GM23338 (cell line): ENCODE results near the gene PYY. TPM values are rescaled to one million over a fixed set of nuclear protein-coding genes. Genes with fewer than 3 reads are reported as not detected.
A peak's percentile ranks its signal among the peaks of the same experiment; 100 is the strongest.

ENCODE experiments used
- ATAC-seq: fragments of 200-7000 bp; cut with Tn5 transposase; 3 replicates; pipeline ENCODE4 v1.9.1; 2020
- DNase-seq: peaks from one replicate; pipeline ENCODE4 v3.0.0-alpha.2; 2015; ENCODE audit warnings: low spot score
- H2AFZ ChIP-seq: fragments of 200-600 bp; sonication (generic); 2 replicates; pipeline ENCODE4 v1.8.0; 2016; ENCODE audit warnings: antibody characterized with exemption, mild to moderate bottlenecking, moderate library complexity
- H3F3A ChIP-seq: fragments of 200-600 bp; sonication (generic); replicated peaks from 2 replicates; pipeline ENCODE4 v1.8.0; 2017; ENCODE audit warnings: antibody characterized with exemption, mixed run types, low read depth
- H3K27ac ChIP-seq: fragments of 200-600 bp; sonication (generic); 2 replicates; pipeline ENCODE4 v1.6.1; 2016; ENCODE audit warnings: low read depth
- H3K27me3 ChIP-seq: fragments of 200-600 bp; sonication (generic); 2 replicates; pipeline ENCODE4 v1.8.0; 2016; ENCODE audit warnings: mild to moderate bottlenecking, mixed run types, moderate library complexity; ENCODE audit not compliant: insufficient read depth
- H3K36me3 ChIP-seq: fragments of 200-600 bp; sonication (generic); 2 replicates; pipeline ENCODE4 v1.8.0; 2016; ENCODE audit warnings: mild to moderate bottlenecking; ENCODE audit not compliant: insufficient read depth
- H3K4me1 ChIP-seq: fragments of 200-600 bp; sonication (generic); 2 replicates; pipeline ENCODE4 v1.8.0; 2016; ENCODE audit warnings: mild to moderate bottlenecking, moderate library complexity; ENCODE audit not compliant: insufficient read depth
- H3K4me2 ChIP-seq: fragments of 200-600 bp; sonication (generic); 2 replicates; pipeline ENCODE4 v1.7.1; 2017; ENCODE audit warnings: mixed run types
- H3K4me3 ChIP-seq: fragments of 200-600 bp; sonication (generic); 2 replicates; pipeline ENCODE4 v1.6.1; 2016; ENCODE audit warnings: mixed run types
- H3K79me2 ChIP-seq: fragments of 200-600 bp; sonication (generic); replicated peaks from 2 replicates; pipeline ENCODE4 v1.8.0; 2017; ENCODE audit warnings: mild to moderate bottlenecking; ENCODE audit not compliant: insufficient read depth
- H3K9me2 ChIP-seq: fragments of 200-600 bp; sonication (generic); 2 replicates; pipeline ENCODE4 v1.8.0; 2017; ENCODE audit not compliant: insufficient read depth
- H4K20me1 ChIP-seq: fragments of 200-600 bp; sonication (generic); replicated peaks from 2 replicates; pipeline ENCODE4 v1.8.0; 2017; ENCODE audit warnings: mild to moderate bottlenecking; ENCODE audit not compliant: insufficient read depth
- H3K27ac Mint-ChIP-seq: 2 replicates; pipeline ENCODE4 v1.8.0; 2020; ENCODE audit warnings: inconsistent platforms, mild to moderate bottlenecking, moderate library complexity, mixed read lengths
- H3K27me3 Mint-ChIP-seq: 3 replicates; pipeline ENCODE4 v1.8.0; 2022; ENCODE audit warnings: low read depth, mild to moderate bottlenecking, moderate library complexity, mixed read lengths, inconsistent platforms; ENCODE audit not compliant: insufficient read depth, poor library complexity
- H3K36me3 Mint-ChIP-seq: 3 replicates; pipeline ENCODE4 v1.8.0; 2021; ENCODE audit warnings: low read depth, mild to moderate bottlenecking, inconsistent platforms, moderate library complexity, mixed read lengths
- H3K4me1 Mint-ChIP-seq: 3 replicates; pipeline ENCODE4 v1.8.0; 2020; ENCODE audit warnings: mild to moderate bottlenecking, inconsistent platforms, mixed read lengths
- H3K4me3 Mint-ChIP-seq: 3 replicates; pipeline ENCODE4 v1.8.0; 2021; ENCODE audit warnings: moderate library complexity, mild to moderate bottlenecking, inconsistent platforms, mixed read lengths
- H3K9me3 Mint-ChIP-seq: 3 replicates; pipeline ENCODE4 v1.8.0; 2020; ENCODE audit warnings: moderate library complexity, mild to moderate bottlenecking, inconsistent platforms, mixed read lengths
- CREB1 ChIP-seq: fragments of 250-450 bp; sonication (Bioruptor Pico); IDR thresholded peaks from 2 replicates; pipeline ENCODE4 v1.5.0; 2020; ENCODE audit warnings: low read depth, mild to moderate bottlenecking, moderate library complexity
- CTCF ChIP-seq, 2 experiments: fragments of 200-600 bp in 1 of 2; sonication (generic) in 1 of 2; conservative IDR thresholded peaks; 2 replicates each; pipeline versions ENCODE4 v1.5.1 to v1.6.1; 2016 to 2017; ENCODE audit warnings: antibody characterized with exemption in 2 of 2, low read depth in 2 of 2, mild to moderate bottlenecking in 2 of 2, moderate library complexity in 1 of 2
- ETS1 ChIP-seq: IDR thresholded peaks from 2 replicates; pipeline ENCODE4 v1.6.1; 2016; ENCODE audit warnings: antibody characterized with exemption
- EZH2 ChIP-seq: fragments of 200-600 bp; sonication (generic); IDR thresholded peaks from one replicate; pipeline ENCODE4 v1.8.0; 2017; ENCODE audit warnings: antibody characterized with exemption, mild to moderate bottlenecking, low read depth; ENCODE audit not compliant: unreplicated experiment
- EZH2phosphoT487 ChIP-seq: fragments of 200-600 bp; sonication (generic); IDR thresholded peaks from one replicate; pipeline ENCODE4 v1.8.1; 2018; ENCODE audit warnings: antibody characterized with exemption; ENCODE audit not compliant: unreplicated experiment
- JUNB ChIP-seq: IDR thresholded peaks from one replicate; pipeline ENCODE4 v1.6.1; 2016; ENCODE audit warnings: antibody characterized with exemption; ENCODE audit not compliant: unreplicated experiment
- NANOG ChIP-seq: IDR thresholded peaks from 2 replicates; pipeline ENCODE4 v1.6.1; 2016; ENCODE audit warnings: antibody characterized with exemption, borderline replicate concordance
- POLR2AphosphoS5 ChIP-seq: IDR thresholded peaks from 2 replicates; pipeline ENCODE4 v1.6.1; 2016; ENCODE audit warnings: antibody characterized with exemption, low read depth
- REST ChIP-seq: IDR thresholded peaks from one replicate; pipeline ENCODE4 v1.6.1; 2018; ENCODE audit warnings: antibody characterized with exemption; ENCODE audit not compliant: unreplicated experiment
- ZNF114 ChIP-seq: fragments of 250-450 bp; sonication (Bioruptor Pico); IDR thresholded peaks from 2 replicates; pipeline ENCODE4 v1.5.0; 2020; ENCODE audit warnings: mild to moderate bottlenecking, moderate library complexity
- ZNF331 ChIP-seq: fragments of 250-450 bp; sonication (Bioruptor Pico); IDR thresholded peaks from 2 replicates; pipeline ENCODE4 v1.5.0; 2020; ENCODE audit warnings: low read depth, mild to moderate bottlenecking, moderate library complexity
- ZNF462 ChIP-seq: fragments of 250-450 bp; sonication (Bioruptor Pico); IDR thresholded peaks from 2 replicates; pipeline ENCODE4 v1.5.0; 2020; ENCODE audit warnings: mild to moderate bottlenecking, moderate library complexity
- polyA plus RNA-seq: library from polyadenylated mRNA; unstranded; fragments of >200 nt; fragmentation: Nextera tagmentation; extraction: Ambion mirVana; gene quantifications from 2 replicates; pipeline ENCODE4 v1.2.1, GENCODE V29; 2016
- total RNA-seq: library from RNA; depleted of rRNA; stranded (reverse); fragments of >200 nt; shearing (Covaris generic); gene quantifications from 2 replicates; pipeline ENCODE4 v1.2.3, GENCODE V29; 2014

The PYY gene
- total and polyA plus RNA-seq, 2 experiments from 2014 or later, result 0.56 to 8.5 TPM

GRCh38 chr17:43920500-43921095 is 33.1 kb downstream of the PYY start (continued):
- TF ChIP-seq NANOG (no peak), ZNF331 (CRISPR knock-in tag) (no peak), POLR2AphosphoS5 (no peak), CTCF (conservative IDR thresholded peaks at IDR 0.05; ENCODE audit: low read depth in 2 of 2) (no peak), JUNB (no peak), ETS1 (no peak), CREB1 (no peak), ZNF114 (CRISPR knock-in tag) (no peak), EZH2phosphoT487 (no peak)

GRCh38 chr17:43918026-43918389 is 35.7 kb downstream of the PYY start:
- peaks cover 26% of the 10 kb centered on the region for H3K27me3 ChIP-seq
- Mint-ChIP-seq H3K4me3 (0 out of 3 replicates have a peak overlapping the region, but pooled peaks have one; percentile 23), H3K27me3 (peaks cover 29% of the 10 kb centered on the region), H3K9me3 (peaks cover 6% of the 10 kb centered on the region; the same call in 2 of the 3 replicates), H3K27ac (no peak overlapping the region), H3K36me3 (peaks cover 6% of the 10 kb centered on the region; the same call in 1 of the 3 replicates), H3K4me1 (peaks cover 20% of the 10 kb centered on the region)
- H4K20me1 ChIP-seq, result no peaks in the 10 kb centered on the region
- peak overlapping the region; percentile 58 for H3K4me3 ChIP-seq
- H3K79me2 ChIP-seq, result no peaks in the 10 kb centered on the region
- H3K4me2 ChIP-seq, result peak overlapping the region; percentile 80
- H3K27ac ChIP-seq, result no peak overlapping the region
- no peaks in the 10 kb centered on the region for H3K9me2 ChIP-seq
- H3K4me1 ChIP-seq, result peaks cover 7% of the 10 kb centered on the region; the same call in 1 of the 2 replicates
- DNase-seq (no peak), ATAC-seq (no peak)
- no peak overlapping the region for H2AFZ ChIP-seq
- no peaks in the 10 kb centered on the region for H3K36me3 ChIP-seq
- H3F3A ChIP-seq, result no peaks in the 10 kb centered on the region
- TF ChIP-seq NANOG, result no peak
- TF ChIP-seq JUNB, result no peak
- no peak for TF ChIP-seq POLR2AphosphoS5
- no peak for TF ChIP-seq EZH2
- TF ChIP-seq ZNF462 (CRISPR knock-in tag), result no peak
- TF ChIP-seq REST, result no peak
